B cell (primary cell): ENCODE results near the gene TRIM72. TPM values are rescaled to one million over a fixed set of nuclear protein-coding genes. Genes with fewer than 3 reads are reported as not detected.

ENCODE experiments used
- ATAC-seq: fragments of 200-7000 bp; cut with Tn5 transposase; one replicate; pipeline ENCODE4 v1.10.0; 2021; ENCODE audit warnings: low read depth, mild to moderate bottlenecking, moderate number of reproducible peaks, moderate library complexity
- CTCF ChIA-PET: fragments of 350-600 bp; sonication (Branson Sonifier 250); formaldehyde crosslinking; loops from one replicate; lab custom pipeline; 2021; ENCODE audit warnings: antibody characterized with exemption, inconsistent platforms; lab: Charles Lee
- POLR2A ChIA-PET: fragments of 350-600 bp; sonication (Branson Sonifier 250); formaldehyde crosslinking; loops from one replicate; lab custom pipeline; 2021; ENCODE audit warnings: antibody characterized with exemption; lab: Charles Lee
- DNase-seq: peaks from one replicate; pipeline ENCODE4 v3.0.0; 2013
- H2AFZ ChIP-seq: 2 replicates; pipeline ENCODE4 v1.6.1; 2012; ENCODE audit warnings: mild to moderate bottlenecking, low read depth, low read length; ENCODE audit not compliant: insufficient read depth, poor library complexity, severe bottlenecking
- H3K27ac ChIP-seq, 2 donors: 1 replicate in 1 of 2; 2 replicates in 1 of 2; pipeline ENCODE4 v1.5.1; 2012 to 2013; ENCODE audit warnings: low read length in 2 of 2, mild to moderate bottlenecking in 2 of 2, moderate library complexity in 1 of 2
- H3K27me3 ChIP-seq, 4 experiments: fragments of 200-600 bp in 1 of 4; sonication (generic) in 1 of 4; replicated peaks in 1 of 4; 1 replicate in 2 of 4; 2 replicates in 2 of 4; pipeline versions ENCODE4 v1.6.1 to v1.7.0; 2013 to 2016; ENCODE audit warnings: low read length in 3 of 4, mild to moderate bottlenecking in 2 of 4, mixed read lengths in 1 of 4, moderate library complexity in 1 of 4; ENCODE audit not compliant: insufficient read depth in 4 of 4, control insufficient read depth in 3 of 4; ENCODE audit errors: control extremely low read depth in 1 of 4
- H3K36me3 ChIP-seq, 2 experiments: replicated peaks in 1 of 2; 1 replicate in 1 of 2; 2 replicates in 1 of 2; pipeline versions ENCODE4 v1.6.1 to v1.7.1; 2013; ENCODE audit warnings: low read length in 1 of 2; ENCODE audit not compliant: insufficient read depth in 2 of 2, control insufficient read depth in 1 of 2; ENCODE audit errors: control extremely low read depth in 1 of 2, extremely low read depth in 1 of 2
- H3K4me1 ChIP-seq, 2 donors: fragments of 200-600 bp in 1 of 2; sonication (generic) in 1 of 2; 1 replicate in 1 of 2; 2 replicates in 1 of 2; pipeline versions ENCODE4 v1.5.1 to v1.6.1; 2013 to 2017; ENCODE audit warnings: low read length in 2 of 2; ENCODE audit not compliant: control insufficient read depth in 2 of 2, insufficient read depth in 2 of 2
- H3K4me2 ChIP-seq: replicated peaks from 2 replicates; pipeline ENCODE3; 2012; ENCODE audit warnings: mild to moderate bottlenecking, low read depth, low read length; ENCODE audit not compliant: poor library complexity, severe bottlenecking
- H3K4me3 ChIP-seq, 5 experiments: fragments of 200-600 bp in 1 of 5; sonication (generic) in 1 of 5; 1 replicate in 3 of 5; 2 replicates in 2 of 5; pipeline versions ENCODE4 v1.5.1 to v1.7.0; 2011 to 2016; ENCODE audit warnings: low read length in 4 of 5, mild to moderate bottlenecking in 4 of 5, low read depth in 2 of 5, control low read depth in 1 of 5, moderate library complexity in 1 of 5; ENCODE audit not compliant: insufficient read depth in 1 of 5; ENCODE audit errors: control extremely low read depth in 1 of 5, extremely low read depth in 1 of 5
- H3K79me2 ChIP-seq: fragments of 200-600 bp; sonication (generic); one replicate; pipeline ENCODE4 v1.6.0; 2016; ENCODE audit warnings: low read length; ENCODE audit not compliant: control insufficient read depth, insufficient read depth
- H3K9ac ChIP-seq: fragments of 200-600 bp; sonication (generic); 2 replicates; pipeline ENCODE4 v1.6.1; 2017; ENCODE audit warnings: mild to moderate bottlenecking, low read length, moderate library complexity
- H3K9me3 ChIP-seq, 3 donors: one replicate each; pipeline versions ENCODE4 v1.6.1 to v1.7.1; 2013; ENCODE audit warnings: low read length in 2 of 3; ENCODE audit not compliant: control insufficient read depth in 2 of 3, insufficient read depth in 1 of 3; ENCODE audit errors: control extremely low read depth in 1 of 3
- H4K20me1 ChIP-seq: 2 replicates; pipeline ENCODE4 v1.6.0; 2012; ENCODE audit warnings: mild to moderate bottlenecking, low read length; ENCODE audit not compliant: insufficient read depth, control insufficient read depth, poor library complexity, severe bottlenecking
- H3K27ac Mint-ChIP-seq: one replicate; pipeline ENCODE4 v1.8.0; 2021; ENCODE audit warnings: mixed read lengths
- H3K27me3 Mint-ChIP-seq: one replicate; pipeline ENCODE4 v1.8.0; 2021; ENCODE audit warnings: mixed read lengths
- H3K4me1 Mint-ChIP-seq: one replicate; pipeline ENCODE4 v1.8.0; 2021; ENCODE audit warnings: mixed read lengths
- H3K4me3 Mint-ChIP-seq: one replicate; pipeline ENCODE4 v1.8.0; 2021; ENCODE audit warnings: mixed read lengths
- H3K9me3 Mint-ChIP-seq: one replicate; pipeline ENCODE4 v1.8.0; 2022; ENCODE audit warnings: mixed read lengths; ENCODE audit not compliant: insufficient read depth
- EZH2 ChIP-seq: IDR thresholded peaks from 2 replicates; pipeline ENCODE4 v1.6.1; 2012; ENCODE audit warnings: borderline replicate concordance, low read depth, mild to moderate bottlenecking, moderate library complexity, low read length; ENCODE audit not compliant: insufficient read depth, poor library complexity, severe bottlenecking
- WGBS: methylation state at CpG from one replicate; pipeline ENCODE4 v1.1.5; 2013; ENCODE audit warnings: missing lambda C conversion rate; ENCODE audit not compliant: insufficient coverage; 5-methylcytosine and 5-hydroxymethylcytosine counted together
- intact Hi-C: fragments of 100-400 bp; cut with micrococcal nuclease; formaldehyde crosslinking; loops from one replicate; pipeline ENCODE4 v1.10.0; 2022
- polyA plus RNA-seq: library from polyadenylated mRNA; depleted of rRNA; stranded (reverse); fragments of >200 nt; gene quantifications from 2 replicates; pipeline ENCODE4 v1.2.3, GENCODE V29; 2012
- total RNA-seq, 2 donors: library from RNA; stranded (reverse); fragments of 120-200 nt in 1 of 2; gene quantifications; 1 replicate in 1 of 2; 2 replicates in 1 of 2; pipeline versions ENCODE4 v1.2.3 to v1.2.4, GENCODE V29; 2013 to 2022
- TF ChIP-seq, protein P1 (sequence below): fragments of 200-600 bp; IDR thresholded peaks from one replicate; pipeline ENCODE4 v1.8.0; 2022; ENCODE audit warnings: antibody characterized with exemption, mild to moderate bottlenecking

TRIM72 gene
- total and polyA plus RNA-seq, 2 donors (not counting 1 experiment from before 2014, with no cell fraction given), result 0.03 to 0.05 TPM

DNA sequence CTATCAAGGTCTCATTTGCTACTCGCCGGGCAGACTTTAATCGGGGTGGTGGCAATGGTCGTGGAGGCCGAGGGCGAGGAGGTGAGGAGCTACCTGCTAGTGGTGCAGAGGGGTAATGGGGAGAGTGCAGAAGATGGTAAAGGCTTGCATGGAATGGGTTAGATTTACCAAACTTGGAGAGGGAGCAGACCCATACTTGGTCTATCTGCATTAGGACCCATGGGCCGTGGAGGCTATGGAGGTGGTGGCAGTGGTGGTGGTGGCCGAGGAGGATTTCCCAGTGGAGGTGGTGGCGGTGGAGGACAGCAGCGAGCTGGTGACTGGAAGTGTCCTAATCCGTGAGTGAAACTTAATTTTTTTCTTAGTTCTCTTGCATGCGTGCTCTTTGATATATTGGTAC, 23.9 kb upstream of the TRIM72 start:
- H3K36me3 ChIP-seq, result peaks cover 6 to 98% of the 10 kb centered on the region in 2 experiments
- H3K9me3 ChIP-seq, result no peaks in the 10 kb centered on the region
- H3K27me3 Mint-ChIP-seq, result no peaks in the 10 kb centered on the region
- no peak overlapping the region for H3K27ac Mint-ChIP-seq
- no peak overlapping the region for H3K4me2 ChIP-seq
- ATAC-seq (no peak), DNase-seq (no peak)
- H3K4me3 ChIP-seq, result no peak overlapping the region
- H3K27me3 ChIP-seq, result no peaks in the 10 kb centered on the region
- CTCF ChIA-PET, result interaction anchor here (1.3 kb wide), 1 partner anchor 193 kb away, joined by 3 read pairs; no protein-coding TSS in a partner anchor
- no peaks in the 10 kb centered on the region for H3K9me3 Mint-ChIP-seq
- POLR2A ChIA-PET, result interaction anchor here (0.6 kb wide), 1 partner anchor 35 kb away, joined by 7 read pairs; no protein-coding TSS in a partner anchor
- no peak for TF ChIP-seq EZH2
- TF ChIP-seq, protein P1, sequence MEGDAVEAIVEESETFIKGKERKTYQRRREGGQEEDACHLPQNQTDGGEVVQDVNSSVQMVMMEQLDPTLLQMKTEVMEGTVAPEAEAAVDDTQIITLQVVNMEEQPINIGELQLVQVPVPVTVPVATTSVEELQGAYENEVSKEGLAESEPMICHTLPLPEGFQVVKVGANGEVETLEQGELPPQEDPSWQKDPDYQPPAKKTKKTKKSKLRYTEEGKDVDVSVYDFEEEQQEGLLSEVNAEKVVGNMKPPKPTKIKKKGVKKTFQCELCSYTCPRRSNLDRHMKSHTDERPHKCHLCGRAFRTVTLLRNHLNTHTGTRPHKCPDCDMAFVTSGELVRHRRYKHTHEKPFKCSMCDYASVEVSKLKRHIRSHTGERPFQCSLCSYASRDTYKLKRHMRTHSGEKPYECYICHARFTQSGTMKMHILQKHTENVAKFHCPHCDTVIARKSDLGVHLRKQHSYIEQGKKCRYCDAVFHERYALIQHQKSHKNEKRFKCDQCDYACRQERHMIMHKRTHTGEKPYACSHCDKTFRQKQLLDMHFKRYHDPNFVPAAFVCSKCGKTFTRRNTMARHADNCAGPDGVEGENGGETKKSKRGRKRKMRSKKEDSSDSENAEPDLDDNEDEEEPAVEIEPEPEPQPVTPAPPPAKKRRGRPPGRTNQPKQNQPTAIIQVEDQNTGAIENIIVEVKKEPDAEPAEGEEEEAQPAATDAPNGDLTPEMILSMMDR, result no peak
- H3K4me3 Mint-ChIP-seq, result no peak overlapping the region
- no peak overlapping the region for H2AFZ ChIP-seq
- H3K79me2 ChIP-seq, result peaks cover 46% of the 10 kb centered on the region
- no peak overlapping the region for H3K27ac ChIP-seq
- H3K9ac ChIP-seq, result no peak overlapping the region
- WGBS, result 98% methylated on average over 12 of the region's 12 CpGs
- intact Hi-C loops, result no loop called here
- H4K20me1 ChIP-seq, result peaks cover 96% of the 10 kb centered on the region
- peaks cover 35% of the 10 kb centered on the region for H3K4me1 Mint-ChIP-seq
- H3K4me1 ChIP-seq, result peaks cover 0 to 5% of the 10 kb centered on the region in 2 donors

DNA sequence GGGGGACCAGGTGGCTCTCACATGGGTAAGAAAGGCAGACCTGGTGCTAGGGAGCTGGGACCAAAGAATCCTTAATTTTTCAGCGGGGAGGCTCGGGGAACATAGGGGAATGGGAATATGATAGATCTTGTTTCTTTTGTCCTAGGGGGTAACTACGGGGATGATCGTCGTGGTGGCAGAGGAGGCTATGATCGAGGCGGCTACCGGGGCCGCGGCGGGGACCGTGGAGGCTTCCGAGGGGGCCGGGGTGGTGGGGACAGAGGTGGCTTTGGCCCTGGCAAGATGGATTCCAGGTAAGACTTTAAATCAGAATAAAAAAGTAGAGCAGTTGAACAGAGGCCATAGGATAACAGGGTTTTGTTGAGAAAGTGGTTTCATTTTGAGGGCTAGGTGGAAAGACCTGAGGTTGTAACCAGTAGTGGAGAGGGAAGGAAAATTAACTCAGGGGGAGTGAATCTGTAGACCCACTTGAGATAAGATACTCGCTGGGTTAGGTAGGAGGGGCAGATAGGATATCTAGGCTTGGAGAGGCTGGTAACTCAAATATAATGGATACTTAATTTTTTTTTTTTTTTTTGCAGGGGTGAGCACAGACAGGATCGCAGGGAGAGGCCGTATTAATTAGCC, 23.0 kb upstream of the TRIM72 start:
- Mint-ChIP-seq H3K4me3 (no peak overlapping the region), H3K9me3 (no peaks in the 10 kb centered on the region), H3K27me3 (no peaks in the 10 kb centered on the region), H3K4me1 (peaks cover 28% of the 10 kb centered on the region), H3K27ac (no peak overlapping the region)
- H3K4me2 ChIP-seq, result no peak overlapping the region
- H3K27ac ChIP-seq, result no peak overlapping the region
- ATAC-seq (no peak), DNase-seq (no peak)
- H4K20me1 ChIP-seq, result peaks cover 93% of the 10 kb centered on the region
- H3K4me3 ChIP-seq, result no peak overlapping the region
- peaks cover 37% of the 10 kb centered on the region for H3K79me2 ChIP-seq
- POLR2A ChIA-PET, result no interaction called here
- H3K4me1 ChIP-seq, result no peaks in the 10 kb centered on the region
- H2AFZ ChIP-seq, result no peak overlapping the region
- peaks cover 0 to 98% of the 10 kb centered on the region in 2 experiments for H3K36me3 ChIP-seq
- CTCF ChIA-PET, result interaction anchor here (1.3 kb wide), 1 partner anchor 192 kb away, joined by 3 read pairs; no protein-coding TSS in a partner anchor
- H3K9me3 ChIP-seq, result no peaks in the 10 kb centered on the region
- no peak overlapping the region for H3K9ac ChIP-seq
- H3K27me3 ChIP-seq, result no peaks in the 10 kb centered on the region
- intact Hi-C loops, result no loop called here
- TF ChIP-seq, protein P1, result no peak
- no peak for TF ChIP-seq EZH2
- 97% methylated on average over 15 of the region's 17 CpGs for WGBS
